HG03432 (cell line): ENCODE results near the gene UBE2V1.
A peak's percentile ranks its signal among the peaks of the same experiment; 100 is the strongest.

Experiments used
- ATAC-seq: cut with Tn5 transposase; IDR thresholded peaks from one replicate; pipeline ENCODE4 v1.9.1; 2021; ENCODE audit warnings: mild to moderate bottlenecking, moderate library complexity; ENCODE audit not compliant: unreplicated experiment

Gene UBE2V1

GRCh38 chr20:50049442-50050026 lies 63.4 kb downstream of the UBE2V1 start:
- no peak for ATAC-seq

DNA sequence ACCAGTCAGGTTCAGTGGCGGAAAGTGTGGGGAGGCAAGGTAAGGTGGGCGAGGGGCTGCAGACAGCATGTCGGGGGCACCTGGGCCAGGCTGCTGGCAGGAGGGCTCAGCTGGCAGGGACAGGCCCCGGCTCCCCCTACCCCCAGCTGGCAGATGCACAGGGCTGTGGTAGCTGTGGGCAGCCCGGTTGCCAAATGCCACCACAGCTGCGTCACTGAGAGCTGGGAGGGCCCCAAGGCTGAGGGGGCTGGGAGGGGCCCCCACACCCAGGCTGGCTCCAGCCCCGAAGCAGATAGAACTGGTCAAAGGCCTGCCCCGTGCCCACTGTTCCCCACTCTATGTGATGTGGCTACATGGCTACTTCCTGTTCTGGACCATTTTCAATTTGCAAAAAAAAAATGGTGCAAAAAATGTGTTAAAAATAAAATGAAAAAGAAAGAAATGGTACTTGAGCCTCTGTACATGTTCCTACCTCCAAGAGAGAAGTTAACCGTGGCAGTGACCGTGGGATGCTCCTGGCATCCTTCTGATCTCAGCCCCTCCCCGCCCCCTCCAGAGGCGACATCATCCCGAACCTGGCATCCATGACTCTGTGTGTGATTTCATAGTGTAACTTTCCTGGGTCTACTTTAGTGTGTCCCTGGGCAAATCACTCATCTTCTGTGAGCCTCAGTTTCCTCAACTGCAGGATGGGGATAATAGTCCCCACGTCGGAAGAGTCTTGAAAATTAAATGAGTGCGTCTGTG lies 64.4 kb downstream of the UBE2V1 start:
- ATAC-seq: no peak

DNA sequence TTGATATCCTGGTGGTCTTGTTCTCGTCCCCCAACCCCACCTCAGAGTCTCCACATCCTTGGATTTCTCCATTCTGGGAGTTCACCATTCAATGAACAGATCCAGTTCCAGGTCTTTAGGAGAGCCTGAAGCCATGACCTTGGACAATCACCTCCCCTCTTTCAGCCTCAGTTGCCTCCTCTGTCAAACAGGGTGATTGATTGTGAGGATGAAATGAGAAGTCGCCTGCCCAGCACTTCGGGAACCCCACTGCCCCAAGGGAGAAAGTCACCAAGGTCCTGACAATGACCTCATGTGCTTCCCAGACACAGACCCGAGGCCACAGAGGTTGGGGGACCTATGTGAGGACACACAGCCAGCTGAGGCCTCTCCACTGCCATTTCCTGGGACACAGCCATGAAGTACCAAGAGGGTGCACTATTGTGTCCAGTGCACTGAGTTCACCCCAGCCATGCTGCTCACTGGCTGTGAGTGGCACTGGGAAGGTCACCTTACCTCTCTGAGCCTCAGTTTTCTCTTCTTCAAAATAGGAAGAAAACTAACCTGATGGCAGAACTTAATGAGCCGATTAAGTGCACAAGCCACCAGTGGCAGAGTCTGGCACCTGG lies 68.5 kb downstream of the UBE2V1 start:
- ATAC-seq: no peak

GRCh38 chr20:50043573-50044352 lies 69.2 kb downstream of the UBE2V1 start:
- ATAC-seq: no peak

DNA sequence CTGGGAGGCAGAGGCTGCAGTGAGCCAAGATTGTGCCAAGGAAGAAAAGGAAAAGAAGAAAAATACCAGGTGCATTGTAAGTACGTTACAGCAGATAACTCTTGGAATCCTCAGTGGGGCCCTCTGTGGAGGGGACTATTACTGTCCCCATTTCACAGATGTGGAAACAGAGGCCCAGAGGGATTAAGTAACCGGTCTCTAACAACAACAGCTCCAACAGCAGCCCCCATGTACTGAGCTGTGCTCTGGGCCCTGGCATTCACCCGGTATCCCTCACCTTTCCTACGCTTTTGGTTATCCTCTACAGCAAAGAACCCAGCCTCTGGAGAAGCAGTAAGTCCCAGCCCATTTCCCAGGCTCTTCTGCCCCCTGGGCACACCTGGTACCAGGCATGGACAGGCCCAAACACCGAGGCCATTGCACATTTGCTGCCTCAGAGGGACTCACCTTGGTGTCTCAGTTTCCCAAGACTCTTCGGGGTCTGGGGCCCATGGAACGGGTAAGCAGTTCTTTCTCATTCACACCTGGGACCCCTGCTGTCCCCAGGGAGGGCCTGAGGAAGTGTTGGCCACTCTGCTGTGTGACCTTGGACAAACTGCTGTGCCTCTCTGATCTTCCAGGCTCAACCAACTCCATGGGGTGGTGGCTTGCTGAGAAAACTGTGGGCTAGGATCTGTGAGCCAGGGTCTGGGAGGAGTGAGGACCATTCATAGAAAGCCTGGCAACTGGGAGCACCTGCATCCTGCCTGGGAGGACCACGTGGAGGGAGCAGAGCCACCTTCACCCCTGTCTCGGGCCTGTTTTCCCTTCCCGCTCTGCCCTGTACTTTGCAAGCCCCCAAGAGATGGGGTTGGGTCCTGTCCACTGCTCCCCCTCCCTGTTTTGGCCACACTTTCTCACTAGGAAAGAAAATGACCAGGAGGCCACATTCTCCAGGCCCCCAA lies 70.3 kb downstream of the UBE2V1 start:
- no peak for ATAC-seq

DNA sequence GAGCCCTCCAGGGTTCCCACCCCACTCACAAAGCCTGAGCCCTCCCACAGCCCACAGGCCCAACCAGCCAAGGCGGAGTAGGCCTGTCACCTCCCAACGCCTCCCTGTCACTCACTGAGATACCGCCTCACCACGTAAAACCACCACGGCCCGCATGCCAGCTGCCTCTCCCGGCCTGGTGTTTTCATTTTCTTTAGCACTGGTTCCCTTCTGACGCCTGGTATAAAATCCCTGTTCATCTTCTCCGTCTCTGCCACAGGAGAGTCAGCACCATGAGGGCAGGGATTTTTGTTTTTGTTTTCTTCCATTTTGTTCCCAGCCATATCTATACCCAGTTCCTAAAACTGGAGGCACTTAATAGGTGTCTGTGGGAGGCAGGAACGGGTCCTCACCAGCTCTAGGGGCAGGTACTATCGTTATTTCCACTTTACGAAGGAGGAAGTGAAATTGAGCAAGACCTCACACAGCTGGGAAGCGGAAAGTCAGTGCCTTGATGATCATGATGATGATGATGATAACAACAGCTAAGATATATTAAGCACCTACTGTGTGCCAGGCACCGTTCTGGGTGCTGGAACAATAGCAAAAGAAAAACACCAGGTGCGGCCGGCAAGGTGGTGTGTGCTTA lies 71.6 kb downstream of the UBE2V1 start:
- ATAC-seq: peak; percentile 69

DNA sequence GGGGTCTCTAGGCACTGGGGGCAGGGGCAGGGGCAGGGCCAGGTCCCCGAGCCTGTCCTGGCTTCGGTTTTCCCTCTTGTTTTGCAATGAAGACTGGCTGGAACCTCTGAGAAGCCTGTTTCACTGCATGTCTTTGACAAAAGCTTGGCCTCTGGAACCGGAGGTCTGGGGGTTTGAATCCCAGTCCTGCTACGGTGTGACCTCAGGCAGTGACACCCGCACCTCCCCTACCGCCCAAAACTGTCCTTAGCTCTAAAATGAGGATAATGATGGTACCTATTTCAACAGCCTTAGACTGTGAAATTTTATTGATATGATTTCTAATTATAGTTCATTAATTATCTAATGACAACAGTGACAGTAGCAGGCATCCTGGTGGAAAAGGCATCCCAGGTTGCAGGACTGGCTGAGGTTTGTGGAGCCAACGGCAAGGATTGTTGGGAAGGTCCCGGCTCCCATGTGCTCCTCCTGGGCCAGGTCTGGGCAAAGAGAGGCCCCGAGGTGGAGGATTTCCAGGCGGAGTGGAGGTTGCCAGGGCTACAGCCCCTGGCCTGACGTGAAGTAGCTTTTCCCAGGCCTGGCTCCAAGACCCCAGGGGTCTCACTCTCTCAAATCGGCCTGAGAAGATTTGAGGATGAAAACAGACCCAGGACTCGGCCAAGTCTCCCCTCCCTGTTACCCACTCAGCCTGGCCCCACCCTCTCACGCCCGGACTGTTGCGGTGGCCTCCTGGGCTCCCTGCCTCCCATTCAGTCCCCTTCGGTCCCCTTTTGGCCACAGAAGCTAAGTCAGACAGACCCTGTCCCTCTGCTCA lies 72.3 kb downstream of the UBE2V1 start:
- ATAC-seq: no peak

DNA sequence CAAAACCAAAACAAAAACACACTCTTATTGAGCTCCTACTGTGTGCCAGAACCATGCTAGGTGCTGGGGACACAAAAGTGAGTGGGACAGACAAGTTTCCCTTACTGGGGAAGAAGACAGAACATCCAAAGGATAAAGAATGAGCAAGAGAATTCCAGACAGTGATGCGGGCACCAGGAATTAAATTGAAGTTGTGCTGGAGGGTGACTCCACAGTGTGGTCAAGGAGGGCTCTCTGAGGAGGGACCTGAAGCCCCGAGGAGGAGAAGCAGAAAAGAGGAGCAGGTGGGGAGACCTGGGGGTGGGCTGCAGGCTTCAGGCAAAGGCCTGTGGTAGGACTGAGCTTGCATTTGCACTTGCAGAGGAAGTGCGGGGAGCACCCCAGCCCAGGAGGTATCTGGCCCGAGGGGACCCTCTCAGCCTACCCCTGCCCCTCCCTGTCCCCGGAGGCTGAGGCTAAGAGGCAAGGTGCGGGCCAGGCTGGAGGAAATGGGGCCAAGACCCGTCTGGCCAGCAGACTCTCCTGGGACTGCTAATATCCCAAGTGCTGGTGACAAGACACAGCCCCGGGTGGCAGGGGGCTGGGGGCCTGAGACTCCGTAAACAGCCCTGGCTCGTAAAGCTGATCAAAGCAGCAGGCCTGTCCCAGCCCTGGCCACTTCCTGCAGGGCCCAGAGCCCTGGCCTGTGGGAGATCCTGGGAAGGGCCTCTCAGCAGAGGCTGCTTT lies 73.1 kb downstream of the UBE2V1 start:
- no peak for ATAC-seq

DNA sequence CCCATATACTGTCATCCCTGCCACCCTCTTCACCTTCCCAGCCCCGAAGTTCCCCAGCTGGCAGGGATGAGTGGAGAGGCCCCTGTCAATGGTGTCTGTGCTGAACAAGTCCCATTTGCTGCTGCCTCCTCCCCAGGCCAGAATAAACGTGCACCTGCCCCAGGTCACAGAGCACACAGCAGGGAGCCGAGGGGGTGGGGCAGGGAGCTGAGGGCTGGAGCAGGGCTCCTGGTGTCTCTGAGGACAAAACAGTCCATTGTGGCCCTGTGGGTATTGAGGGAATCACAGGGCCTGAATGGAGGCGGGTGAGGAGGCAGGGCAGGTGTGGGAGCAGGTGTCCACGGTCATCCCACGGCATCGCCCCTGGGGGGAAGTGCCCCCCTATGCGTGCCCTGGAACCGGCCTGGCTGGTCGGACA lies 74.4 kb downstream of the UBE2V1 start:
- ATAC-seq: no peak

- ATAC-seq: no peak
Measured at GRCh38 chr20:50038169-50038568, 74.8 kb downstream of the UBE2V1 start.

GRCh38 chr20:50037575-50037974 lies 75.4 kb downstream of the UBE2V1 start:
- no peak for ATAC-seq

DNA sequence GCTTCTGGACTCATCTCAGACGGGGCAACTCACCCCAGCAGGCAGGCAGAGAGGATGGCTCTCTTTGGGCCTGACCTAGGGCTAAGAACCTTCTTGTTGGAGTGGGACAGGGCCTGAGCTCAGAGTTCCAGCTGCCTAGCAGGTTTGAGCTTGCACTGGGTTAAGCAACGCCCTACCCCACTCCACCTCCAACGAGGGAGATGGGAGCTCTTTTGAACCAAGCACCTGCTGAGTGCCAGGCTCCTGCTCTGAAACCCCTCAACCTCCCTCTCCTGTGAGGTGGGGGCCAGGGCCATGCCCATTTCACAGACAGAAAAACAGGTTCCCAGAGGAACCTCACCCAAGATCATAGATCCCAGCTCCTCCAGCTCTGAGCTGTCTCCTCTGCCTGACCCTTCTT lies 75.8 kb downstream of the UBE2V1 start:
- no peak for ATAC-seq

GRCh38 chr20:50036703-50037102 lies 76.2 kb downstream of the UBE2V1 start:
- ATAC-seq: no peak

- ATAC-seq: no peak
Measured at GRCh38 chr20:50034567-50035180, 78.3 kb downstream of the UBE2V1 start.

DNA sequence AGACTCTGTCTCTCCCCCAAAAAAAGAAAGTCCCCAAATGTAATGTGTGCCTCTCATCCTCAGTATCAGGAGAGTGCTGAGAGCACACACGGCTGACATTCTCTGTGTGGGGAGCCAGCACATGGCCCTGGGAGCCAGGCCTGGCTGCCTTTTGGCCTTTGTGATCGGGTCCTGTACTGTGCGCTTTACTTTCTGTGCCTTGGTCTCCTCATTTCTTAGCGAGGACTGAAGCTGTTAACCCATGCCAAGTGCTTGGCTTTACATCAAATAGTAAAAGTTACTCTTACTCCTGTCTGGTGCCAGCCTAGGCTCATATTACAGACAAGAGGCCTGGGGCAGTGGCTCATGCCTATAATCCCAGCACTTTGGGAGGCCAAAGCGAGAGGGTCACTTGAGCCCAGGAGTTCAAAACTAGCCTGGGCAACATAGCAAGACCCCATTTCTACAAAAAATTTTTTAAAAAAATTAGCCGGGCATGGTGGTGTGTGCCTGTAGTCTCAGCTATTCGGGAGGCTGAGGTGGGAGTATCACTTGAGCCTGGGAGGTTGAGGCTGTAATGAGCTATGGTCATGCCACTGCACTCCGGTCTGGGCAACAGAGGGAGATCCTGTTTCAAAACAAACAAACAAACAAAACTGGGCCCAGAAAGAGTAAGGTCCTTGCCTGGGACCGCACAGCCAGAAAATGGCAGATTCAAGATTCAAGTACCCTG lies 79.8 kb downstream of the UBE2V1 start:
- no peak for ATAC-seq
